Suppressor macrophage treated with lipopolysaccharide for 1 hour (primary cell): Measurements from ENCODE around the gene FUT8.

Experiments
- DNase-seq, 3 donors: peaks; one replicate each; pipeline ENCODE4 v3.0.0-alpha.2; 2020 to 2022

FUT8 gene

GRCh38 chr14:65496178-65496993, 83.9 kb downstream of the FUT8 start:
- no peak for DNase-seq

- DNase-seq: no peak
Measured at GRCh38 chr14:65499138-65499537, 86.6 kb downstream of the FUT8 start.

DNA sequence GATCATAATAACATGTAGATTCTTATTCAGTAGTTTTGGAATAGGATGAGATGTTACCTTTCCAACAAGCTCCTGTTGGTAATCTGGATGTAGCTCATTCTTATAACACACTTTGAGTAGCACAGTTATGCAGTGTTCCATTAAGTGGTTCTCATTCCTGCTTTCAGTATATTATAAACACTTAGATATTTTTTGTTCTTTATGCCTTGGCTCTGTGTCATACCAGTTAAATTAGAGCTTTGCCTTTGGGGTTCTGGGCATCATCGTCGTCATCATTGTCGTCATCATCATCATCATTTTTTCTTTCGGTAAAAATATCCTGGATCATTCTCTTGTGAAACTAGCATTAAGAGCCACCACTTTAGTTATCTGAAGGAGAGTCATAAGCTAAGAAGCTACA, 87.5 kb downstream of the FUT8 start:
- DNase-seq: no peak

DNA sequence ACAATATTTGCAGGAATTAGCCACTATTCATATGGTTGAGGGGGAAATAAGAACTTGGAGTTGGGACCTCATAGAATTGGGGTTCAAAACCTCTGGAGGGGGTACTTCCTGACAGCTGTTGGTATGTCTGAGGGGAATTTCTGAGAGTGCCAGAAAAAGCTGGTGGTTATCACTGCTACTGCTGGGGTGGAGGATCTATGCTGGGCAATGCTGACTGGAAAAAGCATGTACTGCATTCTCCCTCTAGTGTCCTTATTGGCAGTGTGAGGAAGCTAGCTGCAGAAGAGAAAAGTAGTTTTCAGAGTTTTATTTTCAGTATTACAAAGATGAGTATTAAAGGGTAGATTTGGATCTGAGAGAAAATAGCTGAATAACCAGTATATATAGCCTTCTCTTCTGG, 88.8 kb downstream of the FUT8 start:
- DNase-seq: no peak

GRCh38 chr14:65502676-65503124, 90.2 kb downstream of the FUT8 start:
- DNase-seq: peak in 1 of 3 donors; percentile 23

- no peak for DNase-seq
Measured at GRCh38 chr14:65503771-65504170, 91.2 kb downstream of the FUT8 start.

DNA sequence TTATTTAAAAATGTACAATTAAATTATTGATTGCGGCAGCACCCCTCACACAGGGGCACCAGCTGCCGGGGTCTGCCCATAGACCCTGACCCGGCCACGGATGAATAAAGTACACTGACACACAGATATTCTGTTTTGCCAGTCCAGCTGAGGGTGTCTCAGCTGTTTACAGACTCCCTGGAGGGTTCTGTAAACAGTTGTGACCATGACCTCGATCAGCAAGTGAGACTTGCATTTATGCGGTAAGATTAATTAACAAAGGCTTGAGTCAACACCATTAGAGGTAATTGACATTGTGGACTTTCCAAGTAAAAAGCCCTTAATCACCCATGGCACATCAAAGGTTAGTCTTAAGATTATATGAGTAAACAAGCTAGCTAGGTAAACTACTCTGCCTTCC, 94.3 kb downstream of the FUT8 start:
- DNase-seq: no peak

- no peak for DNase-seq
Measured at GRCh38 chr14:65509842-65510241, 97.3 kb downstream of the FUT8 start.

DNA sequence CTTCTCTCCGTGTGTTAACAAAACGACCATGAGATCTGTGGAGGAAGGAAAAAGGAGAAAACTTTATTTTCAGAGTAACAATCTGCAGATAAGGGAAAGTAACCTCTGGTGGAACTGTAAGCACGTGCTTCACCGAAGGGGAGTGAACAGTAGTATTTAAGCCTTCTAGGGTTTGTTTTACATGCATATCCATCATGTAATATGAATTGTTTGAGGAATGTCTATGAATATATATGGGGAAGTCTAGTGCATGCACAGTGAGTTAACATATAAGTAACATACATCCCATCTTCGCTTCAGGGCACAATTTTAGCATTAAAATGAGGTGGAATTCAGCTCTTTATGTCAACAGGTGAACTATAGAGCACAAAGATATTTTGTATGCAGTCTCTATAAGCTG, 101.1 kb downstream of the FUT8 start:
- DNase-seq: no peak

DNA sequence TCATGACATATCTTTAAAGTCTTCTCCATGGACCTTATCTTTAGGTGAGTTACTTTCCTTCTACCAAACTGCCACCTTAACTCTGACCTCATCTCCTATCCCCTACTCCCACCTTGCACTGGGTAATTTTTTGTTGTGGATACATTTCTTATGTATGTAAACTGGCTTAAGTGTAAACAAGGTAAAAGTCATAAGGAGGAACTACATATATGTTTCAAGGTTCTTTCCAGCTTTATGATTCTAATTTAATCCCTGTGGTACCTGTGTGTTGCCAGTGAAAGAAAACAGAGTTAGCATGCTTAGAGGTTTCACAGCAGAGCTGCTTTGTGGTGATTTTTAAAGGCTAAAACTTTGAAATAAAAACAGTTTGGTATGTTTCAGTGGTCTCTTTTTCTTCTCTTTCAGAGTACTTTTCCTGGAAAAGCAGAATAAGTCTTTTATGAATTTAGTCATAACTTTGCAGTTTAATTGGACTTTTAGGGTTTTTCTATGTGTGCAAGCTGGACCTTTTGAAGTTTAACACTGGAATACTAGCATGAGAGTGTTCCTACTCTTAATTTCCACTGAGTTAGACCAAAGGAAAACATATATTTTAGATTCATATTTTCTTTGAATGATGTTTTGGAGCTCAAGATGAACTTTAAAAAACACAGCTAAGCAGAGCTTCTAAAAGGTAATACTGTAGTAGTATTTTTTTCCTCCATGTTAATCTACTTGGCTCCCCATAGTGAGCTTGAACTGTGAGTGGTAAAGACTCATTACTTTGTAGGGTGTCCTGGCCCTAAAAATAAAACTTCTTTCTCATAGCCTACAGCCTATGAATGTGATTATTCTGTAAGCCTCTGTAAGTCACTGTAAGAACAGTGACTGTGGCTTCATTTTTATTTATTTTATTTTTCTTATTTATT, 105.4 kb downstream of the FUT8 start:
- DNase-seq: no peak

GRCh38 chr14:65528069-65528468, 115.5 kb downstream of the FUT8 start:
- DNase-seq: no peak

- DNase-seq: no peak
Measured at GRCh38 chr14:65531148-65531547, 118.6 kb downstream of the FUT8 start.

GRCh38 chr14:65533736-65534404, 121.3 kb downstream of the FUT8 start:
- DNase-seq: no peak

GRCh38 chr14:65536781-65537423, 124.4 kb downstream of the FUT8 start:
- DNase-seq: no peak

DNA sequence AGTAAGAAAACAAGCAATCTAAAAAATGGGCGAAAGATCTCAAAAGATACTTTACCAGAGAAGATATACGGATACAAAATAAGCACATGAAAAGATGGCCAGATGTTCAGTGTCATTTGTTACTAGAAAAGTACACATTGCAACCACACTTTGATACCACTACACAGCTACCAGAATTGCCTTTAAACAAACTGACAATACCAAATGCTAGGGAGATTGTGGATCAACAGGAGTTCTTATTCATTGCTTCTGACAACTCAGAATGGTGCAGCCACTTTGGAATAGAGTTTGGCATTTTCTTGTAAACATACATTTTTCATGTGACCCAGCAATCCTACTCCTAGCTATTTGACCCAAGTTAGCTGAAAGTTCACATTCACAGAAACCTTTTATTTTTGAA, 136.3 kb downstream of the FUT8 start:
- no peak for DNase-seq

DNA sequence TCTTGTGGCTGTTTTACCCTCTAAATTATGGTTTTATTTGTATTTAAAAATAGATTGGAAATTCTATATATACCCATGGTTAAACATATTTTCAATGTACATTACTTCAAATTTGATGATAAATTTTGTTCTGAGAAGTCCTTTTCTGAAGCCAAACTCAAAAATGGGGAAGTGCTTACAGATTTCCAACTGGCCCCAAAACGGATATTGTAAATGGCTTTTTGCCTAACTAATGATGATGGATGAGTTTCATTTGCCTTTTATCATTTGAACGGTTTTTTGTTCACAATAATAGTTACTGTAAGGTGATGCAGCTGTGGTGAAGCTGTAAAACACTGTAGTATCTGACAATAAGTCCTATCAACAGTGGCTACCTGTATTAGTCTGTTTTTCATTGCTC, 136.9 kb downstream of the FUT8 start:
- no peak for DNase-seq

DNA sequence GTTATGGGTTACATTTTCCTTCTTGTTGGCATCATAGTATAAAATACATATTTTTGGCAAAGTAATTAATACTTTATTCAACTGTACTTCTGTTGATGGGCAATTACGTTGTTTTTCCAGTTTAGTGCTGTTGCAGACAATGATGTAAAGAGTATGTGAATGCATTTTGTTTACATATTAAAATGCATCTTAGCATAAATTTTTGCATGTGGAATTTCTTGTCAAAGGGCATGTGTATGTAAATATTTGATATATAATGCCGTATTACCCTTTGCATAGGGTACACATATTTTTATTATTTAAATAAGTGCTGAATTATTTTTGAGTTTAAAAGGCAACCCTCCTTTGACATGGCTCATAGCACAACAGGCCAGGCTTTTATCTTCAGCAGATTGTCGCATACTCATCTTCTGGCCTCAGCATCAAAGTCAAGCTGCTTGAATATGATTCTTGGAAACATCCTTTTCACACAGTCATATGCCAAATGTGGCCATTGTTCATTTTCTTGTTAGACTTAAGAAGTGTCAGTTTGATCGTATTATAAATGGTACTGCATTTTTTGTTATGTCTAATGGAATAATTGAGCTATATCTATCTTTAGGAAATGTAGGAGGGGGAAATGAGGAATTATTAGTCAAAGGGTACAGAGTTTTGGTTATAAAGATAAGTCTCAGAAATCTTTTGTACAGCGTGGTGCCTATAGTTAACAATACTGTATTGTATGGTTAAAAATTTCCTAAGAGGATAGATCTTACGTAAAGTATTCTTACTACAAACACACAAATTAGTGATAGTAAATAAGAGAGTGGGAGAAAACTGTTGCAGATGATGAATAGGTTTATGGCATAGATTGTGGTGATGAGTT, 138.5 kb downstream of the FUT8 start:
- no peak for DNase-seq

- DNase-seq: no peak
Measured at GRCh38 chr14:65552724-65553123, 140.2 kb downstream of the FUT8 start.

- no peak for DNase-seq
Measured at GRCh38 chr14:65554837-65555236, 142.3 kb downstream of the FUT8 start.

GRCh38 chr14:65555358-65555757, 142.8 kb downstream of the FUT8 start:
- DNase-seq: no peak

DNA sequence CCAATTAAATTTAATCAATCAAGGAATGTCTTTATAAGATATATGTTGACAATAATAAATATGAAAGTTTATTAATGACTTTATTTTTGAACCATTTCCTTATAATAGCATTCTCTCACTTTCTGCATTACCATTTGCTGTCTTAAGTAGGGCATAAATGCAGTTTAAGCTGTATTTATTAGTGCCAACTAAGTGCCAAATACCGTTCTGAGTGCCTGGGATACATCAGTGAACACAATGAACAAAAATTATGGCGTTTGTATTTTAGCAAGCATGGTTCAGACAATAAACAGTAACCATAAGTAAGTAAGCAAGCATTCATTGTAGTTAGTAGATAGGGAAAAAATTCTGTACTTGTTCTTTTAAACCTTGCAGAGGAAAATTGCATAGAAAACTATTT, 145.8 kb downstream of the FUT8 start:
- no peak for DNase-seq
